ENCODE data around the gene FAM20A.

Gene FAM20A

GRCh38 chr17:68570526-68570925, 30.6 kb downstream of the FAM20A start:
- no peaks in the 10 kb centered on the region for H3K9me3 ChIP-seq (ENCODE audit: control insufficient read depth in 5 of 5, low read length in 5 of 5)
- no peak overlapping the region for H3K27ac ChIP-seq (ENCODE audit: low read depth, low read length)
- H3K4me1 ChIP-seq (ENCODE audit: control insufficient read depth in 5 of 5, insufficient read depth in 5 of 5, low read length in 5 of 5), result peaks cover 0 to 14% (median 4%) of the 10 kb centered on the region in 5 donors
- H3K36me3 ChIP-seq (ENCODE audit: control insufficient read depth in 5 of 5, insufficient read depth in 5 of 5, low read length in 5 of 5), result no peaks in the 10 kb centered on the region
- H3K27me3 ChIP-seq (ENCODE audit: control insufficient read depth in 5 of 5, insufficient read depth in 4 of 5, low read length in 5 of 5), result no peaks in the 10 kb centered on the region
- no peak overlapping the region for H3K9ac ChIP-seq (ENCODE audit: low read length in 5 of 5)
- H3K4me3 ChIP-seq (ENCODE audit: low read depth in 1 of 5, low read length in 5 of 5), result no peak overlapping the region

GRCh38 chr17:68569346-68569745, 31.8 kb downstream of the FAM20A start:
- H3K4me3 ChIP-seq (ENCODE audit: low read depth in 1 of 5, low read length in 5 of 5), result no peak overlapping the region
- no peak overlapping the region for H3K27ac ChIP-seq (ENCODE audit: low read depth, low read length)
- H3K36me3 ChIP-seq (ENCODE audit: control insufficient read depth in 5 of 5, insufficient read depth in 5 of 5, low read length in 5 of 5), result no peaks in the 10 kb centered on the region
- H3K9ac ChIP-seq (ENCODE audit: low read length in 5 of 5), result no peak overlapping the region
- H3K4me1 ChIP-seq (ENCODE audit: control insufficient read depth in 5 of 5, insufficient read depth in 5 of 5, low read length in 5 of 5), result peaks cover 0 to 14% (median 4%) of the 10 kb centered on the region in 5 donors
- no peaks in the 10 kb centered on the region for H3K9me3 ChIP-seq (ENCODE audit: control insufficient read depth in 5 of 5, low read length in 5 of 5)
- H3K27me3 ChIP-seq (ENCODE audit: control insufficient read depth in 5 of 5, insufficient read depth in 4 of 5, low read length in 5 of 5), result no peaks in the 10 kb centered on the region

GRCh38 chr17:68568581-68568980, 32.6 kb downstream of the FAM20A start:
- H3K4me1 ChIP-seq (ENCODE audit: control insufficient read depth in 5 of 5, insufficient read depth in 5 of 5, low read length in 5 of 5), result peaks cover 0 to 14% (median 4%) of the 10 kb centered on the region in 5 donors
- H3K4me3 ChIP-seq (ENCODE audit: low read depth in 1 of 5, low read length in 5 of 5), result no peak overlapping the region
- H3K27ac ChIP-seq (ENCODE audit: low read depth, low read length), result no peak overlapping the region
- H3K9me3 ChIP-seq (ENCODE audit: control insufficient read depth in 5 of 5, low read length in 5 of 5), result no peaks in the 10 kb centered on the region
- no peaks in the 10 kb centered on the region for H3K27me3 ChIP-seq (ENCODE audit: control insufficient read depth in 5 of 5, insufficient read depth in 4 of 5, low read length in 5 of 5)
- H3K36me3 ChIP-seq (ENCODE audit: control insufficient read depth in 5 of 5, insufficient read depth in 5 of 5, low read length in 5 of 5), result no peaks in the 10 kb centered on the region
- H3K9ac ChIP-seq (ENCODE audit: low read length in 5 of 5), result no peak overlapping the region

GRCh38 chr17:68567581-68567980, 33.6 kb downstream of the FAM20A start:
- H3K9ac ChIP-seq (ENCODE audit: low read length in 5 of 5), result no peak overlapping the region
- no peak overlapping the region for H3K4me3 ChIP-seq (ENCODE audit: low read depth in 1 of 5, low read length in 5 of 5)
- peaks cover 0 to 16% (median 4%) of the 10 kb centered on the region in 5 donors for H3K4me1 ChIP-seq (ENCODE audit: control insufficient read depth in 5 of 5, insufficient read depth in 5 of 5, low read length in 5 of 5)
- H3K27me3 ChIP-seq (ENCODE audit: control insufficient read depth in 5 of 5, insufficient read depth in 4 of 5, low read length in 5 of 5), result no peaks in the 10 kb centered on the region
- no peaks in the 10 kb centered on the region for H3K9me3 ChIP-seq (ENCODE audit: control insufficient read depth in 5 of 5, low read length in 5 of 5)
- H3K27ac ChIP-seq (ENCODE audit: low read depth, low read length), result no peak overlapping the region
- H3K36me3 ChIP-seq (ENCODE audit: control insufficient read depth in 5 of 5, insufficient read depth in 5 of 5, low read length in 5 of 5), result no peaks in the 10 kb centered on the region

GRCh38 chr17:68567035-68567434, 34.1 kb downstream of the FAM20A start:
- no peak overlapping the region for H3K27ac ChIP-seq (ENCODE audit: low read depth, low read length)

GRCh38 chr17:68566442-68566738, 34.8 kb downstream of the FAM20A start:
- no peak overlapping the region for H3K4me3 ChIP-seq (ENCODE audit: low read depth in 1 of 5, low read length in 5 of 5)
- no peaks in the 10 kb centered on the region for H3K9me3 ChIP-seq (ENCODE audit: control insufficient read depth in 5 of 5, low read length in 5 of 5)
- no peaks in the 10 kb centered on the region for H3K27me3 ChIP-seq (ENCODE audit: control insufficient read depth in 5 of 5, insufficient read depth in 4 of 5, low read length in 5 of 5)
- H3K27ac ChIP-seq (ENCODE audit: low read depth, low read length), result no peak overlapping the region
- H3K36me3 ChIP-seq (ENCODE audit: control insufficient read depth in 5 of 5, insufficient read depth in 5 of 5, low read length in 5 of 5), result no peaks in the 10 kb centered on the region
- H3K9ac ChIP-seq (ENCODE audit: low read length in 5 of 5), result no peak overlapping the region
- H3K4me1 ChIP-seq (ENCODE audit: control insufficient read depth in 5 of 5, insufficient read depth in 5 of 5, low read length in 5 of 5), result peaks cover 0 to 20% (median 4%) of the 10 kb centered on the region in 5 donors

More at GRCh38 chr17:68567035-68567434, 34.1 kb downstream of the FAM20A start:
- Histone ChIP-seq H3K4me3 (ENCODE audit: low read depth in 1 of 5, low read length in 5 of 5) (no peak overlapping the region), H3K36me3 (ENCODE audit: control insufficient read depth in 5 of 5, insufficient read depth in 5 of 5, low read length in 5 of 5) (no peaks in the 10 kb centered on the region), H3K9me3 (ENCODE audit: control insufficient read depth in 5 of 5, low read length in 5 of 5) (no peaks in the 10 kb centered on the region), H3K9ac (ENCODE audit: low read length in 5 of 5) (no peak overlapping the region), H3K27me3 (ENCODE audit: control insufficient read depth in 5 of 5, insufficient read depth in 4 of 5, low read length in 5 of 5) (no peaks in the 10 kb centered on the region), H3K4me1 (ENCODE audit: control insufficient read depth in 5 of 5, insufficient read depth in 5 of 5, low read length in 5 of 5) (peaks cover 0 to 20% (median 4%) of the 10 kb centered on the region in 5 donors)

- Histone ChIP-seq H3K9me3 (ENCODE audit: control insufficient read depth in 5 of 5, low read length in 5 of 5) (no peaks in the 10 kb centered on the region), H3K36me3 (ENCODE audit: control insufficient read depth in 5 of 5, insufficient read depth in 5 of 5, low read length in 5 of 5) (no peaks in the 10 kb centered on the region), H3K4me3 (ENCODE audit: low read depth in 1 of 5, low read length in 5 of 5) (no peak overlapping the region), H3K27ac (ENCODE audit: low read depth, low read length) (no peak overlapping the region), H3K4me1 (ENCODE audit: control insufficient read depth in 5 of 5, insufficient read depth in 5 of 5, low read length in 5 of 5) (peaks cover 0 to 20% (median 4%) of the 10 kb centered on the region in 5 donors), H3K9ac (ENCODE audit: low read length in 5 of 5) (no peak overlapping the region), H3K27me3 (ENCODE audit: control insufficient read depth in 5 of 5, insufficient read depth in 4 of 5, low read length in 5 of 5) (no peaks in the 10 kb centered on the region)
Measured at GRCh38 chr17:68565661-68566441, 35.3 kb downstream of the FAM20A start.

GRCh38 chr17:68564415-68565111, 36.6 kb downstream of the FAM20A start:
- no peak overlapping the region for H3K27ac ChIP-seq (ENCODE audit: low read depth, low read length)

GRCh38 chr17:68562736-68563135, 38.4 kb downstream of the FAM20A start:
- Histone ChIP-seq H3K9ac (ENCODE audit: low read length in 5 of 5) (no peak overlapping the region), H3K27me3 (ENCODE audit: control insufficient read depth in 5 of 5, insufficient read depth in 4 of 5, low read length in 5 of 5) (no peaks in the 10 kb centered on the region), H3K27ac (ENCODE audit: low read depth, low read length) (no peak overlapping the region), H3K9me3 (ENCODE audit: control insufficient read depth in 5 of 5, low read length in 5 of 5) (no peaks in the 10 kb centered on the region), H3K36me3 (ENCODE audit: control insufficient read depth in 5 of 5, insufficient read depth in 5 of 5, low read length in 5 of 5) (no peaks in the 10 kb centered on the region), H3K4me1 (ENCODE audit: control insufficient read depth in 5 of 5, insufficient read depth in 5 of 5, low read length in 5 of 5) (peaks cover 0 to 20% (median 4%) of the 10 kb centered on the region in 5 donors), H3K4me3 (ENCODE audit: low read depth in 1 of 5, low read length in 5 of 5) (no peak overlapping the region)

More at GRCh38 chr17:68564415-68565111, 36.6 kb downstream of the FAM20A start:
- Histone ChIP-seq H3K36me3 (ENCODE audit: control insufficient read depth in 5 of 5, insufficient read depth in 5 of 5, low read length in 5 of 5) (no peaks in the 10 kb centered on the region), H3K4me3 (ENCODE audit: low read depth in 1 of 5, low read length in 5 of 5) (no peak overlapping the region), H3K27me3 (ENCODE audit: control insufficient read depth in 5 of 5, insufficient read depth in 4 of 5, low read length in 5 of 5) (no peaks in the 10 kb centered on the region), H3K9me3 (ENCODE audit: control insufficient read depth in 5 of 5, low read length in 5 of 5) (no peaks in the 10 kb centered on the region), H3K9ac (ENCODE audit: low read length in 5 of 5) (no peak overlapping the region), H3K4me1 (ENCODE audit: control insufficient read depth in 5 of 5, insufficient read depth in 5 of 5, low read length in 5 of 5) (peaks cover 0 to 20% (median 4%) of the 10 kb centered on the region in 5 donors)

- Histone ChIP-seq H3K9me3 (ENCODE audit: control insufficient read depth in 5 of 5, low read length in 5 of 5) (no peaks in the 10 kb centered on the region), H3K27me3 (ENCODE audit: control insufficient read depth in 5 of 5, insufficient read depth in 4 of 5, low read length in 5 of 5) (no peaks in the 10 kb centered on the region), H3K9ac (ENCODE audit: low read length in 5 of 5) (no peak overlapping the region), H3K4me1 (ENCODE audit: control insufficient read depth in 5 of 5, insufficient read depth in 5 of 5, low read length in 5 of 5) (peaks cover 0 to 8% (median 0%) of the 10 kb centered on the region in 5 donors), H3K4me3 (ENCODE audit: low read depth in 1 of 5, low read length in 5 of 5) (no peak overlapping the region), H3K27ac (ENCODE audit: low read depth, low read length) (no peak overlapping the region), H3K36me3 (ENCODE audit: control insufficient read depth in 5 of 5, insufficient read depth in 5 of 5, low read length in 5 of 5) (no peaks in the 10 kb centered on the region)
Measured at GRCh38 chr17:68560966-68561720, 40.0 kb downstream of the FAM20A start.

Measured in subcutaneous abdominal adipose tissue (tissue), 5 donors.